Gastroesophageal sphincter (tissue), 4 donors: ENCODE data around the gene MMP7. TPM values are rescaled to one million over a fixed set of nuclear protein-coding genes. Genes with fewer than 3 reads are reported as not detected.

Experiments
- ATAC-seq: fragments of 150-250 bp; one replicate; pipeline ENCODE4 v1.9.1; 2016; ENCODE audit warnings: mild to moderate bottlenecking, moderate library complexity
- H3K27ac ChIP-seq, 4 donors: fragments of 200-600 bp; sonication (generic) in 3 of 4; 1 replicate in 3 of 4; 2 replicates in 1 of 4; pipeline ENCODE4 v1.5.1; 2016 to 2019
- H3K27me3 ChIP-seq: fragments of 200-600 bp; sonication (generic); one replicate; pipeline ENCODE4 v1.5.1; 2019
- H3K36me3 ChIP-seq, 2 donors: fragments of 200-600 bp; sonication (generic); one replicate each; pipeline ENCODE4 v1.5.1; 2019; ENCODE audit warnings: control low read depth in 1 of 2
- H3K4me1 ChIP-seq, 3 donors: fragments of 200-600 bp; sonication (generic); 1 replicate in 2 of 3; 2 replicates in 1 of 3; pipeline ENCODE4 v1.5.1; 2016 to 2019; ENCODE audit warnings: control low read depth in 2 of 3
- H3K4me3 ChIP-seq, 2 donors: fragments of 200-600 bp; sonication (generic); one replicate each; pipeline ENCODE4 v1.5.1; 2019; ENCODE audit warnings: mild to moderate bottlenecking in 1 of 2, moderate library complexity in 1 of 2
- H3K9me3 ChIP-seq, 3 donors: fragments of 200-600 bp; sonication (generic); one replicate each; pipeline ENCODE4 v1.5.1; 2017 to 2019; ENCODE audit warnings: control low read depth in 2 of 3
- EP300 ChIP-seq: sonication (generic); formaldehyde crosslinking; IDR thresholded peaks from one replicate; pipeline ENCODE4 v1.6.1; 2017; ENCODE audit warnings: antibody characterized with exemption, mild to moderate bottlenecking
- POLR2A ChIP-seq, 2 donors: fragments of 450-650 bp; IDR thresholded peaks; one replicate each; pipeline ENCODE4 v1.6.1; 2017; ENCODE audit warnings: antibody characterized with exemption in 2 of 2, mild to moderate bottlenecking in 2 of 2, moderate library complexity in 1 of 2
- POLR2AphosphoS5 ChIP-seq: sonication (generic); formaldehyde crosslinking; IDR thresholded peaks from one replicate; pipeline ENCODE4 v1.6.1; 2017; ENCODE audit warnings: antibody characterized with exemption
- WGBS, 2 donors: methylation state at CpG; one replicate each; pipeline ENCODE4 v1.1.5; 2018; ENCODE audit warnings: low coverage in 1 of 2; 5-methylcytosine and 5-hydroxymethylcytosine counted together
- total RNA-seq, 4 donors: library from RNA; depleted of rRNA; stranded (reverse); fragments of >200 nt; gene quantifications; one replicate each; pipeline ENCODE4 v1.1.0, GENCODE V29; 2016
- TF ChIP-seq, protein P1 (sequence below), 4 experiments: fragments of 200-600 bp in 2 of 4; fragments of 450-650 bp in 2 of 4; sonication (generic) in 1 of 4; IDR thresholded peaks; one replicate each; pipeline ENCODE4 v1.5.1; 2017 to 2019; ENCODE audit warnings: antibody characterized with exemption in 4 of 4, mild to moderate bottlenecking in 2 of 4, moderate library complexity in 2 of 4

Gene MMP7
- total RNA-seq, 4 donors from 2014 or later: 36.7 TPM; not detected in 3

DNA sequence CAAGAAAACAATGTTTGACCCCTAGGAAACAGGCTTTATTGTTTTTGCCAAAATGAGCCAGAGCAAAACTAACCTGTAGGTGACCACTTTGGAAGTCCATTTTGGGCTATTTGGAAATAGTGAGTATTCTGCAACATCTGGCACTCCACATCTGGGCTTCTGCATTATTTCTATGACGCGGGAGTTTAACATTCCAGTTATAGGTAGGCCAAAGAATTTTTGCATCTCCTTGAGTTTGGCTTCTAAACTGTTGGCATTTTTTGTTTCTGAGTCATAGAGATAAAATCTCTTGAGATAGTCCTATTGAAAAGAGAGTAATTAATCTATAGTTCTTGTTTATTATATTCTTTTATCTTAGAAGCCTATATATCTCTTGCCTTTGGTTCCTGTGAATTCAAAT lies 2.9 kb downstream of the MMP7 start:
- Histone ChIP-seq H3K27me3 (no peaks in the 10 kb centered on the region), H3K27ac (no peak overlapping the region), H3K9me3 (no peaks in the 10 kb centered on the region), H3K36me3 (no peaks in the 10 kb centered on the region), H3K4me1 (no peaks in the 10 kb centered on the region), H3K4me3 (no peak overlapping the region)
- 59 to 62% methylated on average over 2 of the region's 2 CpGs for WGBS, 2 donors
- ATAC-seq: no peak
- no peak for TF ChIP-seq POLR2AphosphoS5
- TF ChIP-seq, protein P1, sequence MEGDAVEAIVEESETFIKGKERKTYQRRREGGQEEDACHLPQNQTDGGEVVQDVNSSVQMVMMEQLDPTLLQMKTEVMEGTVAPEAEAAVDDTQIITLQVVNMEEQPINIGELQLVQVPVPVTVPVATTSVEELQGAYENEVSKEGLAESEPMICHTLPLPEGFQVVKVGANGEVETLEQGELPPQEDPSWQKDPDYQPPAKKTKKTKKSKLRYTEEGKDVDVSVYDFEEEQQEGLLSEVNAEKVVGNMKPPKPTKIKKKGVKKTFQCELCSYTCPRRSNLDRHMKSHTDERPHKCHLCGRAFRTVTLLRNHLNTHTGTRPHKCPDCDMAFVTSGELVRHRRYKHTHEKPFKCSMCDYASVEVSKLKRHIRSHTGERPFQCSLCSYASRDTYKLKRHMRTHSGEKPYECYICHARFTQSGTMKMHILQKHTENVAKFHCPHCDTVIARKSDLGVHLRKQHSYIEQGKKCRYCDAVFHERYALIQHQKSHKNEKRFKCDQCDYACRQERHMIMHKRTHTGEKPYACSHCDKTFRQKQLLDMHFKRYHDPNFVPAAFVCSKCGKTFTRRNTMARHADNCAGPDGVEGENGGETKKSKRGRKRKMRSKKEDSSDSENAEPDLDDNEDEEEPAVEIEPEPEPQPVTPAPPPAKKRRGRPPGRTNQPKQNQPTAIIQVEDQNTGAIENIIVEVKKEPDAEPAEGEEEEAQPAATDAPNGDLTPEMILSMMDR (IDR thresholded peaks at IDR 0.05): no peak
- no peak for TF ChIP-seq POLR2A (IDR thresholded peaks at IDR 0.05)
- no peak for TF ChIP-seq EP300

GRCh38 chr11:102527041-102527440 lies 3.5 kb downstream of the MMP7 start:
- no peak overlapping the region for H3K27ac ChIP-seq
- TF ChIP-seq, protein P1 (IDR thresholded peaks at IDR 0.05): no peak
- TF ChIP-seq POLR2A (IDR thresholded peaks at IDR 0.05) (no peak), POLR2AphosphoS5 (no peak), EP300 (no peak)
- WGBS, 2 donors: 92 to 100% methylated on average over 1 of the region's 1 CpG
- ATAC-seq: no peak
- no peaks in the 10 kb centered on the region for H3K9me3 ChIP-seq
- no peaks in the 10 kb centered on the region for H3K4me1 ChIP-seq
- no peaks in the 10 kb centered on the region for H3K36me3 ChIP-seq
- H3K27me3 ChIP-seq: no peaks in the 10 kb centered on the region
- H3K4me3 ChIP-seq: no peak overlapping the region

GRCh38 chr11:102523887-102524286 lies 6.7 kb downstream of the MMP7 start:
- H3K27ac ChIP-seq: no peak overlapping the region
- WGBS, 2 donors: 82 to 83% methylated on average over 4 of the region's 4 CpGs
- no peak for ATAC-seq
- no peak overlapping the region for H3K4me3 ChIP-seq
- no peaks in the 10 kb centered on the region for H3K9me3 ChIP-seq
- no peaks in the 10 kb centered on the region for H3K36me3 ChIP-seq
- no peaks in the 10 kb centered on the region for H3K4me1 ChIP-seq
- no peak for TF ChIP-seq POLR2AphosphoS5
- no peak for TF ChIP-seq POLR2A (IDR thresholded peaks at IDR 0.05)
- no peak for TF ChIP-seq EP300
- TF ChIP-seq, protein P1 (IDR thresholded peaks at IDR 0.05): no peak
- H3K27me3 ChIP-seq: no peaks in the 10 kb centered on the region

GRCh38 chr11:102523189-102523570 lies 7.4 kb downstream of the MMP7 start:
- Histone ChIP-seq H3K4me1 (no peaks in the 10 kb centered on the region), H3K27me3 (no peaks in the 10 kb centered on the region), H3K36me3 (no peaks in the 10 kb centered on the region), H3K9me3 (no peaks in the 10 kb centered on the region), H3K27ac (no peak overlapping the region), H3K4me3 (no peak overlapping the region)
- WGBS, 2 donors: 50 to 68% methylated on average over 2 of the region's 2 CpGs
- ATAC-seq: no peak
- TF ChIP-seq, protein P1 (IDR thresholded peaks at IDR 0.05): no peak
- TF ChIP-seq EP300: no peak
- TF ChIP-seq POLR2AphosphoS5: no peak
- no peak for TF ChIP-seq POLR2A (IDR thresholded peaks at IDR 0.05)

DNA sequence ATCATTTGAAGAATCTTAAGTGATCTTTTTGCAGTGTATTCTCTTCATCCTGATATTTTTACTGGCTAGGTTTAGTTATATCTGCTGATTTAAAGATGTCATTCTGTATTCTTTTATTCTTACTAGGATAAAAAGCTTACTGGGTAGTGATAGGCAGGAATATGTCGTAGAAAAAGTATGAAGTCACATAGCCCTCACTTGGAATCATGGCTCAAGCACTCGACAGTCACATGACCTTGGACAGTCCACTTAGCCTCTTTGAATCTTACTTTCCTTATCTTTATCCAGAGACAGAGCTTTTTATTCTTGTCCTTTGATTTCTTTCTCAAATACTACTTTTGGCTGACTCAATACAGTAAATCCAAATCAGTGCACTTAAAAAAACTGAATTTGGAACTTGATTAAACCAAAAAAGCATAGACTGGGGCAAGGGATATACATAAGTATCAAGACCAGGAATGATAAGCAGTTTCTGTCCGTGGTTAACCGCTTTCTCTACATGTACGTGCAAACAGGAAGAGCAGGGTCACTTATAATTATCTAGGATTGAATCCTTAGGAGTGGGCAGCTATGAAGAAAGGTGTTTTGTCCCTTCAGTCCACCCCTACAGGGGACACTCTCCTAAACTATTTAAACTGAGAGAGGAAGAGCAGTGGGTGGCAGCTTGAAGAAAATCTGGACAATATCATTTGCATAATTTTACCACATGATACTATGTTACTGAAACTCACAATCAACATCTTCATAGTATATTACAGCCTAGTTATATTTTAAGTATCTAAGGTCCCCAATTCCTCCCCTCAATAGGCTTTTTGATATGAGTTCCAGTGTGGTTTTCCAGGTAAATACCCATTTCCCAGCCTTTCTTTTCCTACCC lies 8.0 kb downstream of the MMP7 start:
- no peaks in the 10 kb centered on the region for H3K36me3 ChIP-seq
- H3K9me3 ChIP-seq: no peaks in the 10 kb centered on the region
- no peak overlapping the region for H3K4me3 ChIP-seq
- WGBS, 2 donors: 50 to 66% methylated on average over 5 of the region's 5 CpGs
- H3K27ac ChIP-seq: no peak overlapping the region
- TF ChIP-seq POLR2AphosphoS5: no peak
- TF ChIP-seq, protein P1 (IDR thresholded peaks at IDR 0.05): no peak
- H3K4me1 ChIP-seq: no peaks in the 10 kb centered on the region
- H3K27me3 ChIP-seq: no peaks in the 10 kb centered on the region
- no peak for ATAC-seq
